Stimulated activated CD8-positive, alpha-beta memory T cell treated with anti-CD3 and anti-CD28 coated beads, Interleukin-4, amount 100 ng/mL, for 1 hour (primary cell): Measurements from ENCODE around the gene RHEBL1.

Experiments used
- DNase-seq, 2 donors: peaks; one replicate each; pipeline ENCODE4 v3.0.0-alpha.2; 2020; ENCODE audit warnings: low read depth in 2 of 2, low spot score in 1 of 2

Gene RHEBL1

GRCh38 chr12:49021292-49021915 is 48.4 kb downstream of the RHEBL1 start:
- DNase-seq, result no peak

- no peak for DNase-seq
These were observed 49.3 kb downstream of the RHEBL1 start for GRCh38 chr12:49020441-49020840.

- DNase-seq, result no peak
These were observed 50.1 kb downstream of the RHEBL1 start for GRCh38 chr12:49019443-49020324.

- no peak for DNase-seq
These were observed 50.7 kb downstream of the RHEBL1 start for GRCh38 chr12:49019120-49019430.

GRCh38 chr12:49018261-49019119 is 51.3 kb downstream of the RHEBL1 start, which contains the start of gene PRKAG1:
TSS of gene PRKAG1 (minus strand) at chr12:49018776. CDS start at chr12:49018740, 36 bp downstream.
- DNase-seq, result peak; percentile 85 to 94

GRCh38 chr12:49017891-49018260 is 51.9 kb downstream of the RHEBL1 start:
- DNase-seq, result no peak

- DNase-seq, result no peak
These were observed 54.6 kb downstream of the RHEBL1 start for GRCh38 chr12:49015196-49015595.
